Measurements from ENCODE around the gene CFAP45. TPM values are rescaled to one million over a fixed set of nuclear protein-coding genes. Genes with fewer than 3 reads are reported as not detected.
A peak's percentile ranks its signal among the peaks of the same experiment; 100 is the strongest.

CFAP45 gene
- total RNA-seq, 4 donors from 2014 or later = 0.32 TPM; not detected in 3

DNA sequence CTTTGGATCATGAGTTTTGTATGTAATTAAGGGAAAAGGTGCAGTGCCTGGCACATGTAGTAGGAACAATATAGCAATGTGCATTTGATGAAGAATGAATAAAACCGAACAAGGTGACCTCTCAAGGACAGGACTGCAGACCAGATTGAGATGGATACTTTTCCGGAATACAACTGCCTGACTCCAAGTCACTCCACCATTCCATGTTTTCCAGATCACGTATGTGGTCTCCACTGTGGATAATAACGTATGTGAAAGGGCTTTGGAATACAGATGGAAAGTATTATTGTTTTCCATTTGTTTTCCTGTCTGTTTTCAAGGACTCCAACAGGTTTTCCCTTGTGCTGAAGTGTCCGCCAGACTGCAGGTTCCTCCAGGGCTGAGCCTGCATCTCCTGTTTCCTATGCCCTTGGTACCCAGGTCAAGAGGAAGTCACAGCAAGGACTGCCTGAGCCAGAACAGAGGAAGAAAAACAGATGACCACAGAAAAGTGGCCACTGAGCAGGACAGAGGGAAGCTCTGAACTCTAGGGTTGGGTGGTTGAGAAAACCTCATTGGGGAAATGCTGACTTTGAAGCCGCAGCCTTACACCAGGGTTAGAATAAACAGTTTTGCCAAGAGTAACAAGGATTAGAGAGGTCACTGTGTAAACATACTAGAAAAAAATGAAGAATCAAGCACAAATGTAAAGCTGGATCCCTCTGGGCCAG, 4.0 kb downstream of the CFAP45 start:
- in situ Hi-C loops (cut with MboI; ENCODE audit: low pct_ligation_motif_present in 1 of 4, low pct_unique_long_range_greater_than_20kb in 1 of 4, low sequenced_read_pairs in 3 of 4) = loop anchor here in 1 of 4 donors (10.0 kb wide), 1 partner anchor 111 kb away; the partner anchor contains the start of gene DUSP23

DNA sequence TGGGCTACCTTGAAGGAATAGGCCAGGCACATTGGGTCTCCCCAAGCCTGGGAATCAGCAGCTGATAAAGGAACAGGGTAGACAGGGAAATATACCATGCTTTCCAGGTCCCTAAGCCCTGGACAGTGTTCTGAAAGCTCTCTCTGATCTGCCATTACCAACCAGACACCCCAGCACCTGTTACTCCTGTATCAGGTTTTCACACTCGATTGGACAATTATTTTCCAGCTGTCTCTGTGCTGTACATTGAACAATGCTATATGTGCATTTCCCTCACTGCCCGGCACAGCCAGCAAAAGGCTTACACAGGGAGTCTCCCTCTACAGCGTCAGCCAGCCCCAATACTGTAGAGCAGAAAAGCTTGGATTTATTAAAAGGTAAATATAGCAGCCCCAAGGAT, 4.7 kb downstream of the CFAP45 start:
- no peaks in the 10 kb centered on the region for H3K36me3 ChIP-seq
- no peaks in the 10 kb centered on the region for H3K9me3 ChIP-seq
- no peak for DNase-seq
- WGBS, 2 donors (ENCODE audit: low coverage in 1 of 2) = 80 to 95% methylated on average over 2 to 3 of the region's 3 CpGs
- H3K4me3 ChIP-seq = no peak overlapping the region
- in situ Hi-C loops (cut with MboI; ENCODE audit: low pct_ligation_motif_present in 1 of 4, low pct_unique_long_range_greater_than_20kb in 1 of 4, low sequenced_read_pairs in 3 of 4) (loop anchor here in 1 of 4 donors (10.0 kb wide), 1 partner anchor 110 kb away; the partner anchor contains the start of gene DUSP23), intact Hi-C loops (cut with DNase I; ENCODE audit: low total_unique reads) (no loop called here)
- peaks cover 4 to 18% (median 7%) of the 10 kb centered on the region in 4 donors for H3K4me1 ChIP-seq
- H3K27ac ChIP-seq = no peak overlapping the region
- no peaks in the 10 kb centered on the region for H3K27me3 ChIP-seq
- TF ChIP-seq EP300 (IDR thresholded peaks at IDR 0.05; ENCODE audit: low read depth) (no peak), POLR2AphosphoS5 (IDR thresholded peaks at IDR 0.05) (no peak), POLR2A (IDR thresholded peaks at IDR 0.05) (no peak)
- TF ChIP-seq, protein P1, sequence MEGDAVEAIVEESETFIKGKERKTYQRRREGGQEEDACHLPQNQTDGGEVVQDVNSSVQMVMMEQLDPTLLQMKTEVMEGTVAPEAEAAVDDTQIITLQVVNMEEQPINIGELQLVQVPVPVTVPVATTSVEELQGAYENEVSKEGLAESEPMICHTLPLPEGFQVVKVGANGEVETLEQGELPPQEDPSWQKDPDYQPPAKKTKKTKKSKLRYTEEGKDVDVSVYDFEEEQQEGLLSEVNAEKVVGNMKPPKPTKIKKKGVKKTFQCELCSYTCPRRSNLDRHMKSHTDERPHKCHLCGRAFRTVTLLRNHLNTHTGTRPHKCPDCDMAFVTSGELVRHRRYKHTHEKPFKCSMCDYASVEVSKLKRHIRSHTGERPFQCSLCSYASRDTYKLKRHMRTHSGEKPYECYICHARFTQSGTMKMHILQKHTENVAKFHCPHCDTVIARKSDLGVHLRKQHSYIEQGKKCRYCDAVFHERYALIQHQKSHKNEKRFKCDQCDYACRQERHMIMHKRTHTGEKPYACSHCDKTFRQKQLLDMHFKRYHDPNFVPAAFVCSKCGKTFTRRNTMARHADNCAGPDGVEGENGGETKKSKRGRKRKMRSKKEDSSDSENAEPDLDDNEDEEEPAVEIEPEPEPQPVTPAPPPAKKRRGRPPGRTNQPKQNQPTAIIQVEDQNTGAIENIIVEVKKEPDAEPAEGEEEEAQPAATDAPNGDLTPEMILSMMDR (IDR thresholded peaks at IDR 0.05) = no peak

More for the DNA sequence above, 4.0 kb downstream of the CFAP45 start:
- Histone ChIP-seq H3K27me3 (no peaks in the 10 kb centered on the region), H3K4me1 (peaks cover 4 to 24% (median 11%) of the 10 kb centered on the region in 4 donors), H3K27ac (peak overlapping the region; percentile 11 to 35 (median 24)), H3K36me3 (no peaks in the 10 kb centered on the region), H3K9me3 (no peaks in the 10 kb centered on the region), H3K4me3 (no peak overlapping the region)
- DNase-seq = no peak
- TF ChIP-seq EP300 (IDR thresholded peaks at IDR 0.05; ENCODE audit: low read depth) (no peak), POLR2A (IDR thresholded peaks at IDR 0.05) (no peak), POLR2AphosphoS5 (IDR thresholded peaks at IDR 0.05) (no peak)
- TF ChIP-seq, protein P1 (IDR thresholded peaks at IDR 0.05) = no peak
- WGBS, 2 donors (ENCODE audit: low coverage in 1 of 2) = 67 to 82% methylated on average over 4 to 6 of the region's 6 CpGs
- intact Hi-C loops (cut with DNase I; ENCODE audit: low total_unique reads) = no loop called here

DNA sequence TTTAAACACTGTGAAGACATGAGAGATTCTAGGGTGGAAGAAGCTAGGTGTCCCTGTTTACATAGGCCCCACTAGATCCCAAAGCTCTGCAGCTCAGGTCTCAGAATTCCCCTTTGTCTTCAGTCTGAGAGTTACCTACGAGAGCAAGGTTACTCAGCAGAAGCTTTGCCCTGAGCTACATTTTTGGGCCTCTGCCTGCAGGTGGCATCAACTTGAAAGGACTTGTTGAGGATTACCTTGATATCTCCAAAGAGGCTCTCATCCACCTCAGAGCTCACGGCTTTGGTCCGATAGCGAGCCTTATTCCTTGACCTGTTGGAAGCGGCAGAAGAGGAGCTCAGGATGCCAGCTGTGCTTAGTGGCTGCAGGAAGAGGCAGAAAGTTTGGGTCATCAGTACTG, 7.0 kb downstream of the CFAP45 start:
- in situ Hi-C loops (cut with MboI; ENCODE audit: low pct_ligation_motif_present in 1 of 4, low pct_unique_long_range_greater_than_20kb in 1 of 4, low sequenced_read_pairs in 3 of 4) (loop anchor here in 3 of 4 donors (5.0 to 10.0 kb wide), 2 partner anchors 96 to 108 kb away; partner anchors contain the start of gene DUSP23 (in 1 of the 3)), intact Hi-C loops (cut with DNase I; ENCODE audit: low total_unique reads) (loop anchor here (5.0 kb wide), 1 partner anchor 96 kb away; no protein-coding TSS in a partner anchor)
- WGBS, 2 donors (ENCODE audit: low coverage in 1 of 2) = 80 to 87% methylated on average over 1 to 5 of the region's 5 CpGs
- H3K27me3 ChIP-seq = no peaks in the 10 kb centered on the region
- no peaks in the 10 kb centered on the region for H3K36me3 ChIP-seq
- no peak overlapping the region for H3K27ac ChIP-seq
- H3K9me3 ChIP-seq = no peaks in the 10 kb centered on the region
- no peak overlapping the region for H3K4me3 ChIP-seq
- peaks cover 0 to 20% (median 4%) of the 10 kb centered on the region in 4 donors for H3K4me1 ChIP-seq
- TF ChIP-seq POLR2AphosphoS5 (IDR thresholded peaks at IDR 0.05) = no peak
- TF ChIP-seq EP300 (IDR thresholded peaks at IDR 0.05; ENCODE audit: low read depth) = no peak
- TF ChIP-seq POLR2A (IDR thresholded peaks at IDR 0.05) = no peak
- TF ChIP-seq, protein P1 (IDR thresholded peaks at IDR 0.05) = no peak
- DNase-seq = no peak

DNA sequence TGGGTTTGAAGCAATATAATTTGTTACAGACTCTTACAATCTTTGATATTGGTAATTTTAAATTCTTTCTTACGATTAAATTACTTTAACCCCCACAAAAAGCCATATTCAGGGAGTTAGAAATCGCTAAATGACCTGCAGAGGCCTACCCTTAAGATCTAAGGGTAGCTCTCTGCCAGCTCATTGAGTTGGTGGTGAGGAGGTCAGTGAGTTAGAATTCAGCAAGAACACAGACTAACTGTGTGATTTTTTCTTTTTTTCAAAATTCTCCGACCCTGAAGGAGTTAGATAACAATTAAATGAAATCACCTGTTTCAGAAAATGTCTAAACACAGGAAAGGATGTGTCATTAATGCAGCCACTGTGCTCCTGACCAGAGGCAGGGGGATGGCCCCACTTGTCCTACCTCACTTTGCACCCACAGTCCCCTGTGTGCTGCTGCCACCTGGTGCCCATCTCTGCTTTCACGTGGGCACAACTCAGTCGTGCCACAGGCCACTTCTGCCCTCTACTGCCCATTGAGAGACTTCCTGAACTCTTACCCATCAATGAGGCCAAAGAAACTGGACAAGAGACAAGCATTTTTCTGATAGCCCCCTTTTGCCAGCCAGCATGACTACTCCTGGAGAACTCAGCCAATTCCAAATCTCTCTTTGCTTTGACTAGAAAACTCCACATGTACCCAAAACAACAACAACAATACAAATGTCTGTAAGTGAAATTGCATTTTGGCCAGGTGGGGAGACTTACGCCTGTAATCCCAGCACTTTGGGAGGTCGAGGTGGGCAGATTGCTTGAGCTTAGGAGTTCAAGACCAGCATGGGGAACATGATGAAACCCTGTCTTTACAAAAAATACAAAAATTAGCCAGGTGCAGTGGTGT, 8.4 kb downstream of the CFAP45 start:
- TF ChIP-seq, protein P1 (IDR thresholded peaks at IDR 0.05) = peak; percentile 92 to 99 (median 94)
- no peak for TF ChIP-seq EP300 (IDR thresholded peaks at IDR 0.05; ENCODE audit: low read depth)
- TF ChIP-seq POLR2AphosphoS5 (IDR thresholded peaks at IDR 0.05) = peak in 1 of 3 donors; percentile 12
- TF ChIP-seq POLR2A (IDR thresholded peaks at IDR 0.05) = no peak
- WGBS, 2 donors (ENCODE audit: low coverage in 1 of 2) = 47 to 54% methylated on average over 3 to 7 of the region's 7 CpGs
- H3K4me3 ChIP-seq = no peak overlapping the region
- no peaks in the 10 kb centered on the region for H3K36me3 ChIP-seq
- intact Hi-C loops (cut with DNase I; ENCODE audit: low total_unique reads) (loop anchor here (5.0 kb wide), 1 partner anchor 94 kb away; no protein-coding TSS in a partner anchor), in situ Hi-C loops (cut with MboI; ENCODE audit: low pct_ligation_motif_present in 1 of 4, low pct_unique_long_range_greater_than_20kb in 1 of 4, low sequenced_read_pairs in 3 of 4) (loop anchor here in 3 of 4 donors (5.0 to 10.0 kb wide), 2 partner anchors 94 to 107 kb away; partner anchors contain the start of gene DUSP23 (in 1 of the 3))
- H3K27ac ChIP-seq = no peak overlapping the region
- H3K4me1 ChIP-seq = peaks cover 0 to 12% (median 4%) of the 10 kb centered on the region in 4 donors
- peak; percentile 90 for DNase-seq
- H3K9me3 ChIP-seq = no peaks in the 10 kb centered on the region
- H3K27me3 ChIP-seq = no peaks in the 10 kb centered on the region
